ENCODE results near the gene DOK1. TPM values are rescaled to one million over a fixed set of nuclear protein-coding genes. Genes with fewer than 3 reads are reported as not detected.

DOK1 gene
- total RNA-seq, 2 donors from 2014 or later = 23.7 to 32.4 TPM

DNA sequence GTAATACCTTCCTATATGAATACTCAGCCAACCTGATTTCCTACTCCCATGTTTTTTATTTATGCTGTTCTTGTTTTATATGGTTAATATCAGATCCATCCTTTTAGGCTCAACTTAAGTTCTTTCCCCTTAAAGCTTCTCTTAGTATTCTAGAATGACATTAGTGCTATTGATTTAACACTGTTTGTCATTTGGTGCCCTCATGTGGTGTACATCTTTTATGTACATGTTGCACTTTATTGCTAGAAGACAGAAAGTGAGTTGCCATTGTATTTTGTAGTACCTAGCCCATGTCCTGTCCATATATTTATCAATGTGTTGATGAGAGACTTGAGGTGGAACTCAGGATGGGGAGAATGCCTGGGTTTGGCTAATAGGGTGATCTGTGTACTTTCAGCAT lies 22.3 kb upstream of the DOK1 start:
- Mint-ChIP-seq H3K4me1 (peaks cover 17% of the 10 kb centered on the region), H3K36me3 (ENCODE audit: low read depth) (peaks cover 51% of the 10 kb centered on the region), H3K27ac (no peak overlapping the region), H3K4me3 (peak overlapping the region; percentile 98), H3K27me3 (peaks cover 3% of the 10 kb centered on the region), H3K9me3 (no peaks in the 10 kb centered on the region)
- ATAC-seq (replicated peaks) = no peak

DNA sequence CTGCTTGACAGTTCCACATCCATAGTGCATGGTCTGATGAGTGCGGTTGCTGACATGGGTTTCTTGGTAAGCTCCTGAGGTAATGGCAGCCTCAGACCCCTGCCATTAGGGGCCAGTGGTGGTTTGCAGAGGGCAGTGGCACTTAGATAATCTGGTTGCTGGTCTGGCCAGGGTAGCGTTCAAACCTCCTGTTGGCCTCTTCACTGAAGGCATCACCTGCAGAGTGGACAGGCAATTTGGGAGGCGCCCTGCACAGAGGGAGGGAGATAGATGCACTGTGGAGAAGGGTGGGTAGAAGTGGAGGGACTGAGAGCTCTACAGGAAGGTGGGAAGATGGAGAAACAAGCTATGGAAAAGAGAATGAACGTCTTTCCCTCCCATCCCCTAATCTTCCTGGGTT lies 21.1 kb upstream of the DOK1 start:
- Mint-ChIP-seq H3K9me3 (no peaks in the 10 kb centered on the region), H3K27ac (no peak overlapping the region), H3K27me3 (peaks cover 14% of the 10 kb centered on the region), H3K4me3 (no peak overlapping the region), H3K36me3 (ENCODE audit: low read depth) (peaks cover 38% of the 10 kb centered on the region), H3K4me1 (peaks cover 17% of the 10 kb centered on the region)
- no peak for ATAC-seq (replicated peaks)

DNA sequence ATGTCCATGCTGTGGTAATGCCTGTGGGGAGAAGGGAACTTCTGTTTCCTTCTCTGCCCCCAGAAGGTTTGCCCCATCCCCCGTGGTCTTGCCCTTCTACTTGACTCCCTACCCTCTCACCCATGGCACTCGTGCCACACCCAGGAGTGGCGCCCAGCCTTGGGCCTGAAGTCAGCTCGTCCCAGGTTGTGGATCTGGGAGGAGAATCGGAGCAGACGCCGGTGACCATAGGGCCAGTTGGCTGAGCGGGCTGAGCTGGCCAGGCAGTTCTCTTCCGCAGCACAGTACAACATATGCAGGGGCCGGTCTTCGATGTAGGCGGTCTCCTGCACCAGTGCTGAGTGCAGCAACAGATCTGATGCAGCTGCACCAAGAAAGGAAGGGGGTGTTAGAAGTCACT lies 20.1 kb upstream of the DOK1 start:
- peaks cover 17% of the 10 kb centered on the region for H3K4me1 Mint-ChIP-seq
- no peaks in the 10 kb centered on the region for H3K9me3 Mint-ChIP-seq
- no peak for ATAC-seq (replicated peaks)
- no peak overlapping the region for H3K4me3 Mint-ChIP-seq
- H3K27ac Mint-ChIP-seq = no peak overlapping the region
- H3K36me3 Mint-ChIP-seq (ENCODE audit: low read depth) = peaks cover 29% of the 10 kb centered on the region
- H3K27me3 Mint-ChIP-seq = peaks cover 24% of the 10 kb centered on the region

DNA sequence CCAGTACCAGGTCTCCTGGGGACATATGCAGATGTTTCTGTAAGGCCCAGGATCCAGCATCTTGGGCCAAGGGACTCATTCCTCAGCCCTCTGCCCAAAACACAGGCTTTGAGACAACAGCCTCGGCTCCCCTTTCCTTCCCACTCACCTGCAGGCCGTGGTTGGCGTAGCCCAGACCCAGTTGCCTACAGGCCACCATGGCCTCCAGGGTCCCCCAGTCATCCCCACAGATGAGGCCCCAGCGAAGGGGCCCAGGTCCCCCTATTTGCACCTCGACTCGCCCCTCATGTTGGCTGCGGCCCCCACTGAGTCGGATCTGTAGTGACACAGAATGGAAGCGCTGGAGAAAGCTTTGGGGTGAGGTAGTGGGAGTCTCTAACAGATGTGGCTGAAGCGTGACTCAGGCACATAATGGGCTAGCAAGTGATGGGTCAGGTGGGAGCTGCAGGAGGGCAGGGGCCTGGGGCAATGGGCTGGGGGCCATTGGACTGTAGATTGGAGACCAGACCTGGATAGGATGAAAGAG lies 19.0 kb upstream of the DOK1 start:
- peaks cover 17% of the 10 kb centered on the region for H3K4me1 Mint-ChIP-seq
- H3K9me3 Mint-ChIP-seq = no peaks in the 10 kb centered on the region
- no peak for ATAC-seq (replicated peaks)
- H3K27ac Mint-ChIP-seq = no peak overlapping the region
- H3K36me3 Mint-ChIP-seq (ENCODE audit: low read depth) = peaks cover 24% of the 10 kb centered on the region
- H3K27me3 Mint-ChIP-seq = peaks cover 26% of the 10 kb centered on the region
- no peak overlapping the region for H3K4me3 Mint-ChIP-seq

DNA sequence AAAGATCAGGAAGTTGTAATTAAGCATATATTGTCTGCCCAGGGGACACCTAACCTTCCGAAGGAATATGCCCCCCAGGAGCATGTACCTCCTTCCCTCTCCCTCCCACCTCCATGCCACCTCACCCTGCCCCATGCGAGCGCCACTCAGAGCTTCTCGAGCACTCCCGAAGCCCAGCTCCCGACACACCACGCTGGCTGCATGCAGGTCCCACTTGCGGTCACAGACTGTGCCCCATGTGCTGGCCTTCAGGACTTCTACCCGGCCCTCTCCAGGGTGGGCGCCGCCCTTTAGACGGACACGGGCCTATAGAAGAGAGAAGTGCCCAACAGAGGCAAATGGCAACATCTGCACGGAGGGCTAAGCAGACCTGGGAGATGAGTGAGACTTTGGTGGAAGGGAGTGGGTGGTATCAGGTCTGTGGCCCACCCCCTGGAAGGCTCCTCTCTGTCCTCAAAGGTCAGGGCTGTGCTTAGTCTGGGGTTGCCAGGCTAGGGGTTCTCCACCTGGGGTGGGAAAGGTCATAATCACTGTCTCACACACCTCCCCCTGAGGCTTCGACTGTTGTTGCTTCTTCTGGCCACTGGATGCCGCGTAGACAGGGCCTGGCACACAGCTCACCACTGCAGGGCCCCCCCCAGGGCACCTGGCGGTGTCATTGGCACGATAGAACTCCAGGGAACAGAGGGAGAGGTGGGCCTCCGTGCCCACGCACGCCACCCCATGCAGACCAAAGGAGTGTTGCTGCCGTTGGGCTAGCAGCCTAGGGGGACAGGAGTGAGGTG lies 18.2 kb upstream of the DOK1 start:
- H3K4me1 Mint-ChIP-seq = peaks cover 9% of the 10 kb centered on the region
- H3K36me3 Mint-ChIP-seq (ENCODE audit: low read depth) = peaks cover 16% of the 10 kb centered on the region
- no peak overlapping the region for H3K4me3 Mint-ChIP-seq
- H3K27ac Mint-ChIP-seq = no peak overlapping the region
- peaks cover 29% of the 10 kb centered on the region for H3K27me3 Mint-ChIP-seq
- H3K9me3 Mint-ChIP-seq = no peaks in the 10 kb centered on the region
- ATAC-seq (replicated peaks) = no peak

DNA sequence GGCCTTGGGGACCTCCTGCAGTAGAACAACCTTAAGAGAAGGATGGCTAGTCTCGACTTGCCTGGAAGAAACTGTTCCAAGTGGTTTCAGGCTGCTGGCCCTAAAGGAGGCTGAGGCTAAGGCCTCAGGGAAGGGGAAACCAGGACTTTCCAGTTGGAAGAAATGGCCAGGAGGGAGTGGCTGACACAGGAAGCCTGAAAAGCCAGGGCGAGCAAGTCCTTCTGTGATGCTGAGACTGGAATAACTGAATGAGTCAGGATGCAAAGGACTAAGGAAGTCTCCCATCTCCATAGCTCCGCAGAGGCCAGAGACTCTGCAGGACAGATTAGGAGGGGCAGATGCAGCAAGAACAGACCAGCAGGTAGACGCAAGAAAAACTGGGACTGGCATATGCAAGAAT lies 17.4 kb upstream of the DOK1 start:
- no peak for ATAC-seq (replicated peaks)
- Mint-ChIP-seq H3K4me1 (peaks cover 3% of the 10 kb centered on the region), H3K27me3 (peaks cover 30% of the 10 kb centered on the region), H3K36me3 (ENCODE audit: low read depth) (peaks cover 8% of the 10 kb centered on the region), H3K27ac (no peak overlapping the region), H3K9me3 (no peaks in the 10 kb centered on the region), H3K4me3 (no peak overlapping the region)

DNA sequence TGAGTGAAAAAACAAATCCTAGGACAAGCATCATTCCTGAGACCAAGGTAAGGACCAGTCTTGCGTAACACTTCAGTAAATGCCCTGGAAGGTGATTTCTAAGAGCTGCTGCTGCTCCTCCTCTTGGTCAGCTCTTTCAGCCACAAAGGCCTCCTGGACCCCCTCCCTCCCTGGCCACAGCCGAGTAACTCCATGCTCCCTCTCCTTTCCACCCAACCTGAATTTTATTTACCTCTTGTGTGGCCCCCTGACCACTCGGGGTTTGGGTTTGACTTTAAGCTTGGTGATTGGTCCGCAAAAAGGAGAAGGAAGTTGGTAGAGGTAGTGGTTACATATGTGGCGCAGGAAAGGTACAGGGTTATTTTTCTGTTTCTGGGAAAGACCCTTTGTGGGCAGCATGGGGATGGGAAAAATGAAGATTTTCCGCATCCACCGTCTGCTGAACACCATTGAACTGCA lies 15.6 kb upstream of the DOK1 start:
- ATAC-seq (replicated peaks) = no peak
- no peaks in the 10 kb centered on the region for H3K9me3 Mint-ChIP-seq
- no peak overlapping the region for H3K27ac Mint-ChIP-seq
- H3K27me3 Mint-ChIP-seq = peaks cover 39% of the 10 kb centered on the region
- H3K4me3 Mint-ChIP-seq = no peak overlapping the region
- H3K36me3 Mint-ChIP-seq (ENCODE audit: low read depth) = no peaks in the 10 kb centered on the region
- H3K4me1 Mint-ChIP-seq = no peaks in the 10 kb centered on the region

DNA sequence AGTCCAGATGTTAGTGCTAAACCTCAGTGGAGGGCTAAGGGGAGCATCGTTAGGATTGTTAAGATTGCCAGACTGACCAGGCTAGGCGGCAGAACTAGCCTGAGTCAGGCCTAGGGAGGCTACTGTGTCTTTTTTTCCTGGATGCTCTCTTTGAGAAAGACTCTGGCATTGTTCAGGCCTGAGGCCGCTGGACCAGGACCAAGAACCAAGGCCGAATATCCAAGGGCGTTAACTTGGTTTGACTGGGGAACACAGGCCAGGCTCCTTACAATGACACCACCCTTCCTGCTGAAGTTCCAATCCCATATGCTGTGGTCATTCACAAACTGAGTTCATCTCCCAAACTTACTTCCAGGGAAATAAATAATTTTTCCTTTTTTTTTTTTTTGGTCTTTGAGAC lies 14.2 kb upstream of the DOK1 start:
- no peak for ATAC-seq (replicated peaks)
- Mint-ChIP-seq H3K4me1 (no peaks in the 10 kb centered on the region), H3K9me3 (no peaks in the 10 kb centered on the region), H3K27me3 (peaks cover 39% of the 10 kb centered on the region), H3K4me3 (no peak overlapping the region), H3K27ac (no peak overlapping the region), H3K36me3 (ENCODE audit: low read depth) (no peaks in the 10 kb centered on the region)

DNA sequence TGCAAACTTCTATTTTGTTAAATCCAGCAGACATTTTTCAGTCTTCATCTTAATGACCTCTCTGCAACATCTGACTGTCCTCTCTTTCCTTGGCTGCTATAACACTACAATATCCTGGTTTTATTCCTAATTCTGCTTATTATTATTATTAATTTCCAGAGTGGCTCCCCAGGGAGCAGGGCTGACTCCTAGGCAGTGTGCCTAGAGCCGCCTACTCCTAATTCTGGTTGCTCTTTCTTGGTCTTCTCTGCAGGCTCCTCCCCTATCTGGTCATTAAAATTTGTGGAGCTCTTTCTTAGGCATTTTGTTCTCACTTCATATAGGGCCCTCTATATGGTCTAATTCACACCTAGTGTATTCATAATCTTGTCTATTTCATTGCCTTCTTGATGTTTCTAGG lies 11.5 kb upstream of the DOK1 start:
- ATAC-seq (replicated peaks) = no peak
- Mint-ChIP-seq H3K27me3 (peaks cover 40% of the 10 kb centered on the region), H3K27ac (no peak overlapping the region), H3K4me3 (no peak overlapping the region), H3K36me3 (ENCODE audit: low read depth) (no peaks in the 10 kb centered on the region), H3K4me1 (no peaks in the 10 kb centered on the region), H3K9me3 (no peaks in the 10 kb centered on the region)

DNA sequence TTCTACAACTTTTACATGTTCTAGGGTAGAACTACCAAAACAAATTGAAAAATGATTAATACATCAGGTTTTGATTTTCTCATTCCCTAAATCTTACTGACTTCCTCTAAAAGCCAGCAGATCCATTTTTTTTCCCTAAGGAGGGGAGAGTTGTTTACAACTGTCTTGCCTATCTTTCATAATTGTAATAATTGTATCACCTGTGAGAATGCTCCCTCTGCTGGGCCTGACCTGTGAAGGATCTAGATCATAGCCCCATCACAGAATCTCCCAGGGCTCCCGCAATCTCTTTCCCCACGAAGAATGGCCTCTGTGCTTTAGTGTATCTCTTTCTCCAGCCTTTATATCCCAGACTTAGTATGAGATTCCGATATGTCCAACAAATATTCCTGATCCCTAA lies 9.9 kb upstream of the DOK1 start:
- no peak for ATAC-seq (replicated peaks)
- no peak overlapping the region for H3K27ac Mint-ChIP-seq
- no peaks in the 10 kb centered on the region for H3K9me3 Mint-ChIP-seq
- H3K36me3 Mint-ChIP-seq (ENCODE audit: low read depth) = no peaks in the 10 kb centered on the region
- peaks cover 32% of the 10 kb centered on the region for H3K27me3 Mint-ChIP-seq
- H3K4me3 Mint-ChIP-seq = no peak overlapping the region
- peaks cover 4% of the 10 kb centered on the region for H3K4me1 Mint-ChIP-seq

DNA sequence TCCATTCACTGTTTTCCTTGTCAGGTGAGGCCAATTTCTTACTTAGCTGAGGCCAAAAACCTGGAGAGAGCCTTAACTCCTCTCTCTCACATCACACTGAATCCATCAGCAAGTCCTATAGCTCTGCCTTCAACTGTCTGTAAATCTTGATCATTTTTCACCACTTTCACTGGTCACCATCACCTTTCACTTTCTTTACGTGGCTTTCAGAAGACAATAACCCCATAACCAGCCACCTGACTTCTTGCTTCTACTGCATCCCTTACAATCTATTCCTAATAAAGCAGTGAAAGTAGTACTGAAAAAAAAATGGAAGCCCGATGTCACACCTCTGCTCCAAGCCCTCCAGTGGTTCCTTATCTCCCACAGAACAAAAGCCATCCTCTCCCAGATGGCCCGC lies 8.5 kb upstream of the DOK1 start:
- Mint-ChIP-seq H3K4me3 (no peak overlapping the region), H3K27ac (no peak overlapping the region), H3K9me3 (no peaks in the 10 kb centered on the region), H3K27me3 (peaks cover 39% of the 10 kb centered on the region), H3K36me3 (ENCODE audit: low read depth) (no peaks in the 10 kb centered on the region), H3K4me1 (peaks cover 4% of the 10 kb centered on the region)
- ATAC-seq (replicated peaks) = no peak

DNA sequence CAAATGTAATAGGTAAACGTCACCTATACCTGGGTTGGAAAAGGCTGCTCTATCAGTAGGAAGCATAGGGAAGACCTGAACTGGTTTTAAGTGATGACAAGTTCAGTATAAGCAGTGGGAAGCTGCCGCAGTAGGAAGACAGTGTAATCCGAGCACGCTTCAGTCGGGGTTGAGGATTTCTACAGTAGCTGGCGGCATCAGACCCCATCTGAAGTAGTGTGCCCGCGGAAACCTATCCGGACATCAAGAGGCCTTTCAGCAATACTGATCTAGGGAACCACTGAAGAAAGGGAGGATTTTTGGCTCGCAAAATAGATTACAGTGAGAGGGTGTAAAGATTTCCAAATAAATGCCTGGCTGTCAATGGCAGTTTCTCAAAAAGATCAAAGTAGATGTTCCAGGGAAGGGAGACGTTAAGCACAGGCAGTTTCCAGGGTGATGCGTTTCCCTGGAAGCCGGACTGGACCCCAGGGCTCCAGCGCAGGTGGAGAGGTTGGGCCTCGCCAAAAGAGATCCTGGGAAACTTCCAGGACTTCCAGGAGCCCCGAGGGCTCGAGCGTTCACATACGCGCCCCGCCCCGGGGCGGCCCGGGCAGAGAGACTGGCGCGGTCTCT lies 6.1 kb upstream of the DOK1 start:
- Mint-ChIP-seq H3K36me3 (ENCODE audit: low read depth) (no peaks in the 10 kb centered on the region), H3K27ac (no peak overlapping the region), H3K27me3 (peaks cover 36% of the 10 kb centered on the region), H3K9me3 (no peaks in the 10 kb centered on the region), H3K4me1 (peaks cover 9% of the 10 kb centered on the region), H3K4me3 (peak overlapping the region; percentile 73)
- ATAC-seq (replicated peaks) = no peak

DNA sequence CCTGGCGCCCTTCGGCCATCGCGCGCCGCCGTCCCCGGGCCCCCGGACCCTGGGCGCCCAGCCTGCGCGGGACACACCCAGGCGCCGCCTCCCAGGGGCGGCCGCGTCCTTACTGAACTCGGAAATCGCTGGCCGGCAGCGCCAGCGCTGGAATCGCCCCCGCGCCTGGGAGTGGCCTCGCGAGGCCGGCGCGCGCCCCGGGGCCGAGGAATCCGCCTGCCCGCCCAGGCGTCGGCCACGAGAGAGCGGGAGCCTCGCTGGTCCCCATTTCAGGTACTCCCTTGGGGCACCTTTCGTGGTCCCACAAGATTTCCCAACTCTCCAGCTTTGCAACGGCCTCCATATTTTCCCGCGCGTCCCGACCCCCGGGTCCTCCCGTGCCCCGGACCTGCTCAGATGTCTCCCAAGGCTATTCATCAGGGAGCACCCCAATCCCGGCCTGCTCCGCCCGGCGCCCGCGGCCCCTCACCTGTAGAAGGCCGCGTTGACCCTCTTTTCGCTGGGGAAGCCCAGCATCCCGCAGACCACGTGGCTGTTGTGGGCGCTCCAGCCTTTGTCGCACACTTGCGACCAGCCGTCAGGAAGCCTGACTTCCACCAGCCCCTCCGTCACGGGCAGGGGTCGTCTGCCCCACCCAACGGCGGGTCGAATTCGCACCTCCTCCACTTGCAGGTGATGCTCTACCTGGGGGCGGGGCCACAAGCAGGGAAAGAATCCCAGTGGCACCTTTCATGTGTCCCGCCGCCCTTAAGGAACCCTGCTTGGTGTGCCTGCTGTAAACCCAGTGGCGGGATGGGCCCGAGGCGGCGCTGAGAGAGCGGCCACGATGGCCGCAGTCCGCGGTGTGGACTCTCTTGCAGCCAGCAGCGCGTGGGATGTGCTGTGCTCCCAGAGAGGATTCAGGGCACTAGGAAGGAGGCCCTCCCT lies 5.4 kb upstream of the DOK1 start:
- peak; percentile 87 for ATAC-seq (replicated peaks)
- Mint-ChIP-seq H3K36me3 (ENCODE audit: low read depth) (no peaks in the 10 kb centered on the region), H3K27ac (no peak overlapping the region), H3K9me3 (no peaks in the 10 kb centered on the region), H3K4me1 (peaks cover 9% of the 10 kb centered on the region), H3K4me3 (peak overlapping the region; percentile 73), H3K27me3 (peaks cover 36% of the 10 kb centered on the region)

DNA sequence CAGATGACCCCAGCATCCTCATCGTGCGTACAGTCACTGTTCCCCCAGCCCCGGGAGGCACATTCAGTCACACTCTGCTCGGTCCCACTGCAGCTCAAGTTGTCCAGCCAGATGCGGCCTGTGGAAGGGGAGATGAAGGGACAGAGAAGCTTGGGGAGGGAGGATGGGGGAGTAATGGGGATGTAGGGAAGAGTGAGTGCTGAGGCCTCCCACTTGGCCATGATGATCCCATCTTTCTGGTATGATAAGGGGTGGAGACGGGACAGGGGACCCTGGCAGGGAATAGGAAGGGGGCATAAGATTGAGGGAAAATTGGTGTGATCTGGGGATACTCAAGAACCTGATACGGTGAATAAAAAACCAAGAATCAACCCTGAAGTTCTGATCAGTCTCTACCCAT lies 4.3 kb upstream of the DOK1 start:
- Mint-ChIP-seq H3K4me3 (peak overlapping the region; percentile 59), H3K4me1 (peaks cover 9% of the 10 kb centered on the region), H3K9me3 (no peaks in the 10 kb centered on the region), H3K27me3 (peaks cover 36% of the 10 kb centered on the region), H3K27ac (no peak overlapping the region), H3K36me3 (ENCODE audit: low read depth) (peaks cover 8% of the 10 kb centered on the region)
- ATAC-seq (replicated peaks) = no peak

Measured in activated T-helper 17 cell treated with anti-CD3 and anti-CD28 coated beads, Interleukin-2, amount 50 U/mL, for 72 hours (primary cell).